ENCODE results near the gene CDH23.

- no peak for TF ChIP-seq EP300 (IDR thresholded peaks at IDR 0.05)
- TF ChIP-seq POLR2A (IDR thresholded peaks at IDR 0.05; ENCODE audit: low read depth), result no peak
- no peak for TF ChIP-seq CTCF (IDR thresholded peaks at IDR 0.05)
Measured at GRCh38 chr10:71844084-71844483, 447.4 kb downstream of the CDH23 start.
